GM12878 (cell line): ENCODE data around the gene TMEM138. TPM values are rescaled to one million over a fixed set of nuclear protein-coding genes. Genes with fewer than 3 reads are reported as not detected.

Experiments
- ATAC-seq: fragments of 200-7000 bp; cut with Tn5 transposase; 3 replicates; pipeline ENCODE4 v1.9.1; 2020; ENCODE audit warnings: mild to moderate bottlenecking, moderate library complexity
- BruUV-seq: library from RNA; stranded (reverse); fragments of 400-500 nt; replicated peaks from 2 replicates; lab custom pipeline; 2021; lab: Mats Ljungman, UMichigan
- CTCF ChIA-PET: fragments of 300-600 bp; sonication (Branson Sonifier 250); formaldehyde crosslinking; extraction: SDS; loops from one replicate; lab custom pipeline; 2021; ENCODE audit warnings: inconsistent platforms; lab: Yijun Ruan, JAX
- POLR2A ChIA-PET: fragments of 350-600 bp; formaldehyde crosslinking; extraction: SDS; loops from one replicate; lab custom pipeline; 2021; ENCODE audit warnings: inconsistent platforms; lab: Charles Lee
- RAD21 ChIA-PET: fragments of 300-600 bp; sonication (Branson Sonifier 250); formaldehyde crosslinking; loops from one replicate; lab custom pipeline; 2023; ENCODE audit warnings: antibody characterized with exemption; ENCODE audit not compliant: unreplicated experiment; lab: Charles Lee
- SMC1A ChIA-PET: fragments of 300-600 bp; sonication (Branson Sonifier 250); formaldehyde crosslinking; loops from one replicate; lab custom pipeline; 2023; ENCODE audit not compliant: unreplicated experiment, uncharacterized antibody; lab: Charles Lee
- DNase-seq: peaks from one replicate; pipeline ENCODE4 v3.0.0-alpha.2; 2011; ENCODE audit warnings: low read depth, low spot score
- FAIRE-seq: peaks from 3 replicates; lab custom pipeline; 2011; peaks lifted over from hg19 to GRCh38; lab: Jason Lieb, UNC
- H2AFZ ChIP-seq: 2 replicates; pipeline ENCODE4 v1.6.0; 2011; ENCODE audit warnings: low read depth, low read length, control low read depth; ENCODE audit not compliant: control insufficient read depth
- H3K27ac ChIP-seq: 2 replicates; pipeline ENCODE4 v1.5.1; 2011; ENCODE audit warnings: control low read depth; ENCODE audit not compliant: control insufficient read depth, insufficient read depth
- H3K27me3 ChIP-seq, 2 experiments: replicated peaks in 1 of 2; 2 replicates each; pipeline versions ENCODE4 v1.6.0 to v1.6.1; 2011; ENCODE audit warnings: low read length in 1 of 2; ENCODE audit not compliant: control insufficient read depth in 2 of 2, insufficient read depth in 2 of 2
- H3K36me3 ChIP-seq, 2 experiments: 2 replicates each; pipeline ENCODE4 v1.5.1; 2011; ENCODE audit warnings: low read length in 1 of 2; ENCODE audit not compliant: control insufficient read depth in 2 of 2, insufficient read depth in 2 of 2
- H3K4me1 ChIP-seq: 2 replicates; pipeline ENCODE4 v1.6.1; 2011; ENCODE audit warnings: mild to moderate bottlenecking, low read length, moderate library complexity, mixed read lengths; ENCODE audit not compliant: control insufficient read depth, insufficient read depth
- H3K4me2 ChIP-seq: 2 replicates; pipeline ENCODE4 v1.6.0; 2011; ENCODE audit warnings: control low read depth; ENCODE audit not compliant: control insufficient read depth, insufficient read depth
- H3K4me3 ChIP-seq: fragments of 200-600 bp; sonication (generic); 2 replicates; pipeline ENCODE4 v1.5.1; 2016
- H3K79me2 ChIP-seq: 2 replicates; pipeline ENCODE4 v1.6.0; 2011; ENCODE audit warnings: low read length; ENCODE audit not compliant: control insufficient read depth, insufficient read depth
- H3K9ac ChIP-seq: 2 replicates; pipeline ENCODE4 v1.8.0; 2011; ENCODE audit warnings: low read length, control low read depth, mixed read lengths; ENCODE audit not compliant: control insufficient read depth, insufficient read depth
- H3K9me3 ChIP-seq: replicated peaks from 3 replicates; pipeline ENCODE4 v1.5.1; 2011; ENCODE audit warnings: mild to moderate bottlenecking, low read length; ENCODE audit not compliant: control insufficient read depth, insufficient read depth
- H4K20me1 ChIP-seq: 2 replicates; pipeline ENCODE4 v1.6.0; 2011; ENCODE audit not compliant: control insufficient read depth, insufficient read depth
- CEBPB ChIP-seq, 2 experiments: fragments of 150-350 bp in 1 of 2; IDR thresholded peaks; 2 replicates each; pipeline ENCODE4 v1.6.1; 2012 to 2014; ENCODE audit warnings: low read depth in 2 of 2, low read length in 2 of 2, borderline replicate concordance in 1 of 2, inconsistent platforms in 1 of 2
- HDAC6 ChIP-seq: fragments of 200-600 bp; sonication (generic); IDR thresholded peaks from one replicate; pipeline ENCODE4 v1.8.0; 2017; ENCODE audit warnings: antibody characterized with exemption; ENCODE audit not compliant: unreplicated experiment
- PAX8 ChIP-seq: fragments of 450-650 bp; IDR thresholded peaks from 2 replicates; pipeline ENCODE4 v1.6.1; 2017; ENCODE audit warnings: mild to moderate bottlenecking, moderate library complexity
- RCOR1 ChIP-seq: conservative IDR thresholded peaks from 2 replicates; pipeline ENCODE4 v1.6.1; 2012; ENCODE audit warnings: low read depth, low read length, improper control_type of control experiment
- SMARCA5 ChIP-seq: fragments of 450-650 bp; IDR thresholded peaks from 2 replicates; pipeline ENCODE4 v1.6.1; 2017; ENCODE audit warnings: mild to moderate bottlenecking
- WRNIP1 ChIP-seq: IDR thresholded peaks from 2 replicates; pipeline ENCODE4 v1.6.1; 2011; ENCODE audit warnings: low read depth, low read length, improper control_type of control experiment, borderline replicate concordance
- WGBS: methylation state at CpG from one replicate; pipeline ENCODE4 v1.1.6; 2016; ENCODE audit warnings: low lambda C conversion rate; ENCODE audit not compliant: insufficient replicate concordance, insufficient coverage; ENCODE audit errors: missing lambda C conversion rate; 5-methylcytosine and 5-hydroxymethylcytosine counted together
- in situ Hi-C: fragments of 300-500 bp; cut with MboI; formaldehyde crosslinking; loops from 9 replicates; pipeline ENCODE4 v1.14.3; 2018; ENCODE audit warnings: mixed read lengths
- intact Hi-C: fragments of 100-400 bp; cut with micrococcal nuclease; formaldehyde crosslinking; loops from one replicate; pipeline ENCODE4 v1.14.2; 2022; ENCODE audit not compliant: unreplicated experiment
- polyA plus RNA-seq, 11 experiments: library from polyadenylated mRNA; depleted of rRNA in 4 of 11; unstranded in 6 of 11; stranded (reverse) in 5 of 11; fragments of >200 nt; fragmentation: Nextera tagmentation in 4 of 11; fragmentation: Illumina TruSeq in 1 of 11; extraction: Ambion mirVana in 4 of 11; extraction: Trizol in 1 of 11; gene quantifications; 1 replicate in 1 of 11; 2 replicates in 10 of 11; pipeline versions ENCODE4 v1.2.1 to v1.2.3, GENCODE V29; 2011 to 2016; ENCODE audit warnings: inconsistent platforms in 2 of 11, missing spikeins in 2 of 11, low read depth in 1 of 11
- total RNA-seq, 4 experiments: library from RNA; depleted of rRNA in 3 of 4; stranded (reverse); fragments of >200 nt in 3 of 4; fragmentation: Illumina TruSeq in 1 of 4; extraction: Trizol in 1 of 4; gene quantifications; 2 replicates each; pipeline versions ENCODE4 v1.2.1 to v1.2.3, GENCODE V29; 2013 to 2021
- TF ChIP-seq, protein P1 (sequence below): fragments of 450-650 bp; IDR thresholded peaks from 2 replicates; pipeline ENCODE4 v1.6.1; 2016; ENCODE audit warnings: mild to moderate bottlenecking
- TF ChIP-seq, protein P2 (sequence below): IDR thresholded peaks from 2 replicates; pipeline ENCODE4 v1.6.1; 2012; ENCODE audit warnings: mild to moderate bottlenecking, low read depth, low read length

Gene TMEM138
- total and polyA plus RNA-seq, 10 of the 15 experiments (the other 5 are each of a cell fraction or from before 2014, with no cell fraction given) = 28.5 to 116 (median 73.4) TPM

DNA sequence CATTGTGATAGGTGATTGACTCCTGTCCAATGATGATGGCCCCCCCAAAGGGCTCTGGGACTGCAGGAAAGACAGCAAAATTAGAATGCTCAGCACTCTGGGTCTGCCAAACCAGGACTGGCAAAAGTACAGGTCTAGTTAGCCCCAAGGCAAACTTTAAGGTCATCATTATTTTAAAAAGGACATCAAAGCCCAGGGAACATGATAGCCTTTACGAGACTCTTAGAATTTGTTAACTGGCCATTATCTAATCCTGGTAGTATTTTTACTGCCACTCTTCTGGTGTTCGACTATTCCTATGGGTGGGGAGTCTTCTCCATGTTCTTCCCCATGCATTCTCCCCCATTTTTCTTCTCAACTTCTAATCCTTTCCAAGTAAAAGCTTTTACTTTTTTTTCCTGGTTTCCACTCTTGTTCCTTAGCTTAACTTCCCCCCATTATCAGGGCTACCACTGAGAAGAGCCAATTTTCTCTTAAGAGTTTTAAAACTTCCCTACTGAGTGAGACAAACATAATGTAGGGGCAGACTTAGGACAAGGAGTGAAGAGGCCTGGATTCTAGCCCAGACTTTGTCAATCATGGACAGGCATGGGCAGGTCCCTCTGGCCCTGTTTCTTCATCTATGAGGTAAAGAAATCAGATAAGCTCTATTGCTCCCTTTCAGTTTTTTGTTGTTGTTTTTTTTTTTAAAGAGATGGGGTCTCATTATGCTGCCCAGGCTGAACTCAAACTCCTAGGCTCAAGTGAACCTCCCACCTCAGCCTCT lies 36.3 kb upstream of the TMEM138 start:
- ATAC-seq (no peak), DNase-seq (no peak), FAIRE-seq (no peak)
- no peak overlapping the region for H3K4me3 ChIP-seq
- H3K79me2 ChIP-seq = peaks cover 35% of the 10 kb centered on the region
- WGBS = 98% methylated on average over 2 of the region's 2 CpGs
- H3K9ac ChIP-seq = no peak overlapping the region
- ChIA-PET CTCF (interaction anchor here (1.0 to 3.3 kb wide), 3 partner anchors 8 to 67 kb away, joined by 3 to 14 read pairs (median 3); no protein-coding TSS in a partner anchor), SMC1A (interaction anchor here (0.8 to 2.9 kb wide), 3 partner anchors 9 to 60 kb away, joined by 3 to 15 read pairs (median 9); no protein-coding TSS in a partner anchor), POLR2A (interaction anchor here (1.3 kb wide), 1 partner anchor 59 kb away, joined by 4 read pairs; no protein-coding TSS in a partner anchor), RAD21 (interaction anchor here (0.5 kb wide), 1 partner anchor 71 kb away, joined by 3 read pairs; no protein-coding TSS in a partner anchor)
- intact Hi-C loops (no loop called here), in situ Hi-C loops (no loop called here)
- H3K4me1 ChIP-seq = no peaks in the 10 kb centered on the region
- peaks cover 13 to 56% of the 10 kb centered on the region in 2 experiments for H3K36me3 ChIP-seq
- no peak overlapping the region for H3K4me2 ChIP-seq
- H3K27me3 ChIP-seq = no peaks in the 10 kb centered on the region
- H3K27ac ChIP-seq = no peak overlapping the region
- H2AFZ ChIP-seq = no peak overlapping the region
- TF ChIP-seq PAX8 = no peak
- no TSS peak for BruUV-seq
- no peaks in the 10 kb centered on the region for H3K9me3 ChIP-seq
- no peaks in the 10 kb centered on the region for H4K20me1 ChIP-seq

GRCh38 chr11:61327669-61328071 lies 34.5 kb upstream of the TMEM138 start:
- POLR2A ChIA-PET = interaction anchor here (0.8 kb wide), 1 partner anchor 26 kb away, joined by 4 read pairs; no protein-coding TSS in a partner anchor
- H3K27me3 ChIP-seq = no peaks in the 10 kb centered on the region
- no peak overlapping the region for H3K9ac ChIP-seq
- CTCF ChIA-PET = interaction anchor here (0.7 to 2.6 kb wide), 5 partner anchors 9 to 394 kb away, joined by 3 to 25 read pairs (median 9); partner anchors contain the start of gene TMEM216
- SMC1A ChIA-PET = interaction anchor here (1.0 to 2.9 kb wide), 7 partner anchors 9 to 66 kb away, joined by 3 to 15 read pairs (median 5); no protein-coding TSS in a partner anchor
- in situ Hi-C loops = no loop called here
- H3K27ac ChIP-seq = no peak overlapping the region
- BruUV-seq = no TSS peak
- no peak overlapping the region for H2AFZ ChIP-seq
- intact Hi-C loops = no loop called here
- no peaks in the 10 kb centered on the region; the same call in 1 of the 2 replicates for H4K20me1 ChIP-seq
- DNase-seq (no peak), FAIRE-seq (no peak), ATAC-seq (no peak)
- no peak overlapping the region for H3K4me3 ChIP-seq
- peaks cover 53% of the 10 kb centered on the region for H3K79me2 ChIP-seq
- RAD21 ChIA-PET = interaction anchor here (0.8 to 2.3 kb wide), 5 partner anchors 9 to 74 kb away, joined by 3 to 13 read pairs (median 3); partner anchors contain the start of gene CYB561A3
- H3K9me3 ChIP-seq = no peaks in the 10 kb centered on the region
- H3K4me1 ChIP-seq = peaks cover 5% of the 10 kb centered on the region; the same call in 1 of the 2 replicates
- peak overlapping the region; percentile 54; the same call in 1 of the 2 replicates for H3K4me2 ChIP-seq
- H3K36me3 ChIP-seq = peaks cover 10 to 45% of the 10 kb centered on the region in 2 experiments
- TF ChIP-seq SMARCA5 (no peak), HDAC6 (no peak), CEBPB (IDR thresholded peaks at IDR 0.05; ENCODE audit: borderline replicate concordance in 1 of 2, low read depth in 2 of 2, low read length in 2 of 2) (no peak), WRNIP1 (no peak), RCOR1 (no peak)
- TF ChIP-seq, protein P1, sequence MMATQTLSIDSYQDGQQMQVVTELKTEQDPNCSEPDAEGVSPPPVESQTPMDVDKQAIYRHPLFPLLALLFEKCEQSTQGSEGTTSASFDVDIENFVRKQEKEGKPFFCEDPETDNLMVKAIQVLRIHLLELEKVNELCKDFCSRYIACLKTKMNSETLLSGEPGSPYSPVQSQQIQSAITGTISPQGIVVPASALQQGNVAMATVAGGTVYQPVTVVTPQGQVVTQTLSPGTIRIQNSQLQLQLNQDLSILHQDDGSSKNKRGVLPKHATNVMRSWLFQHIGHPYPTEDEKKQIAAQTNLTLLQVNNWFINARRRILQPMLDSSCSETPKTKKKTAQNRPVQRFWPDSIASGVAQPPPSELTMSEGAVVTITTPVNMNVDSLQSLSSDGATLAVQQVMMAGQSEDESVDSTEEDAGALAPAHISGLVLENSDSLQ = no peak
- TF ChIP-seq, protein P2, sequence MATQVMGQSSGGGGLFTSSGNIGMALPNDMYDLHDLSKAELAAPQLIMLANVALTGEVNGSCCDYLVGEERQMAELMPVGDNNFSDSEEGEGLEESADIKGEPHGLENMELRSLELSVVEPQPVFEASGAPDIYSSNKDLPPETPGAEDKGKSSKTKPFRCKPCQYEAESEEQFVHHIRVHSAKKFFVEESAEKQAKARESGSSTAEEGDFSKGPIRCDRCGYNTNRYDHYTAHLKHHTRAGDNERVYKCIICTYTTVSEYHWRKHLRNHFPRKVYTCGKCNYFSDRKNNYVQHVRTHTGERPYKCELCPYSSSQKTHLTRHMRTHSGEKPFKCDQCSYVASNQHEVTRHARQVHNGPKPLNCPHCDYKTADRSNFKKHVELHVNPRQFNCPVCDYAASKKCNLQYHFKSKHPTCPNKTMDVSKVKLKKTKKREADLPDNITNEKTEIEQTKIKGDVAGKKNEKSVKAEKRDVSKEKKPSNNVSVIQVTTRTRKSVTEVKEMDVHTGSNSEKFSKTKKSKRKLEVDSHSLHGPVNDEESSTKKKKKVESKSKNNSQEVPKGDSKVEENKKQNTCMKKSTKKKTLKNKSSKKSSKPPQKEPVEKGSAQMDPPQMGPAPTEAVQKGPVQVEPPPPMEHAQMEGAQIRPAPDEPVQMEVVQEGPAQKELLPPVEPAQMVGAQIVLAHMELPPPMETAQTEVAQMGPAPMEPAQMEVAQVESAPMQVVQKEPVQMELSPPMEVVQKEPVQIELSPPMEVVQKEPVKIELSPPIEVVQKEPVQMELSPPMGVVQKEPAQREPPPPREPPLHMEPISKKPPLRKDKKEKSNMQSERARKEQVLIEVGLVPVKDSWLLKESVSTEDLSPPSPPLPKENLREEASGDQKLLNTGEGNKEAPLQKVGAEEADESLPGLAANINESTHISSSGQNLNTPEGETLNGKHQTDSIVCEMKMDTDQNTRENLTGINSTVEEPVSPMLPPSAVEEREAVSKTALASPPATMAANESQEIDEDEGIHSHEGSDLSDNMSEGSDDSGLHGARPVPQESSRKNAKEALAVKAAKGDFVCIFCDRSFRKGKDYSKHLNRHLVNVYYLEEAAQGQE = no peak
